Stimulated activated CD8-positive, alpha-beta memory T cell treated with anti-CD3 and anti-CD28 coated beads, Interleukin-15, amount 100 ng/mL, for 48 hours (primary cell): Measurements from ENCODE around the gene XK.
"Not testable (repeated sequence)": the region's sequence is repeated elsewhere in the genome, so short reads cannot be mapped to it uniquely, and the experiment has no call there.

Experiments
- DNase-seq, 2 donors: peaks; one replicate each; pipeline ENCODE4 v3.0.0-alpha.2; 2020; ENCODE audit warnings: low read depth in 2 of 2

The XK gene

DNA sequence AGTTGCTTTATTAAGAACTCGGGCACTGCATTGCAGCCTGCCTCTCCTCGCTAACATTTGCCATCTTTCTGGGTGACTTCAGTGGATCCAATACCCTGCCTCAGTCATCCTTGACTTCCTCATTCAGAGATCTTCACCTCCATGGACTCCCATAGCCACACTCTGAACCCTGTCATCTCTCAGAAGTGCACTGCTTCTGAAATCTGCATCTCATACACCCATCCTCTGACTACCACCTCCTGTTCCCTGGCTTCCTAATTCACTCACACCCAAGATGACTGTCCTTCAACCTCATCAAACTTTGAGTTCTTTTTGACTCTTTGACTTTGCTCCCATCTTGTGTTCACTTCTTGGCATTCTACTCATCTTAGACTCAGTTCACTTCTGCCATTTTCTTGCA is 68.9 kb downstream of the XK start:
- no peak for DNase-seq

DNA sequence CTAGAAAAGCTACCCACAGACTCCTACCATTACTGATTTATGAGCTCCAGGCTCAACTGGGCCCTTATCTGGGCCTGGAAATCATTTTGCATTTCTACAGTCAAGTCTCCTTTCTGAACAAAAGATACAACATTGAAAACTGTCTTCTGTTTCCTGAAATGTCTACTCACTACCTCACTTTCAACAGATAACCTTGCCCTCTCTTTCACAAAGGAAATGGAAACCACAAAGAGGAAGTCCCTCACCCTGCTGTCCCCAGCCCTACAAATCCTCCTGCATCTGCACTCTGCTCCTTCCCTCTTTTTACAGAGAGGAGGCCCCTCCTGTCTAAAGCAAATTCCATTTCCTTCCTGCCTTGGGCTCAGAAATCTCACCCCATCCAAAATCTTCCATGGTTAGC is 69.4 kb downstream of the XK start:
- no peak for DNase-seq

DNA sequence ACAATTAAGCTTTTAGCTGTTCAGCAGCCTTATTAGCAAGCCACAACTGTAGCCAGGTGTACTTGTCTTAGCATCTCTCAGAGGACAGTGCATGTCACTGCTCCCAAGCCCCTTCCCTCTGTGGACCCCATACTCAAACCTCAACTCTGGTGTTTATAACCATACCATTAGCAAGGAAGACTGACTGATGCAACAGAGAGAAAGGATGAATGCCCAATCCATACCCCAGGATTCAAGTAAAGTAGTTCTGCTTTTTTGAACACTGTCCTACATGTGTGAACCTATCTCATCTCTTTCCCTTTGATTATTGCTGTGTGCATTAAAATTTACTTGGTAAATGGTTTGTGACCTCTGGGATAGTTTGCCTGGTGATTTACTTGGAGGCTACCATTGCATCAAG is 71.5 kb downstream of the XK start:
- no peak for DNase-seq

DNA sequence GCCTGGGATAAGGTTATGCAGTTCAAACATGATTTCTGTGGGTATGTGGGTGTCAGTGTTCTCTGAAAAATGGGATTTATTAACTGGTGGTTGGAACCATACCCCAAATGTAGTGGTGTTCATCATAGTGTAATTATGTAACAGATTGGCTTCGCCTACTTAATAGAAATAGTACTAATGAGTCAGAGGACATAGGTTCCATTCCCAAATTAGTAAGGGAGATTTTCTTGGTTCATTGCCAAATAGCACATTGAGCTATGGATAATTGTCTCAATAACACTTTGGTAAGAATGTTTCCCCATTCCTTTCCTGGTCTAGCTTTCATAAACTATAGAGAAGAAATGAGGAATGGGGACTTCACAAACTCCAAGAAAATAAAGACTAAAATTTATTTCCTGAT is 73.8 kb downstream of the XK start:
- no peak for DNase-seq

DNA sequence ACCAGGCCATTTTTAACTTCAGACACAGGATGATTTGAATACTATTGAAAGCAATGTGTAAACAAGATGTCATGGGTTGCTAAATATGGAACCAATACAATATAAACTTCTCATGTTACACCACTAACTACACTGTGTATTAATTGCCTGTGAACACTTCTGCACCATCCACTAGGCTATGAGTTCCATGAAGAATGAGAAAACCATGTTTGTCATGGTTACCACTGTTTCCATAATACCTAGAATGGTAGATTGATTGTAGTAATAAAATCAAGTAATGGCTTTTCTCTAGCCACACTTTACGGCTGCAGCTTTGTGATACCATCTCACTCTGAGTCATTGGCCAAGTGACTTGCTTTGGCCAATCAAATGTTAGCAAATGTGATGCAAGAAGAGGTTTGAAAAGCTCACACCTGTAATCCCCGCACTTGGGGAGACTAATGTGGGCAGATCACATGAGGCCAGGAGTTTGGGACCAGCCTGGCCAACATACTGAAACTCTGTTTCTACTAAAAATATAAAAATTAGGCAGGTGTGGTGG is 74.4 kb downstream of the XK start:
- no peak for DNase-seq

DNA sequence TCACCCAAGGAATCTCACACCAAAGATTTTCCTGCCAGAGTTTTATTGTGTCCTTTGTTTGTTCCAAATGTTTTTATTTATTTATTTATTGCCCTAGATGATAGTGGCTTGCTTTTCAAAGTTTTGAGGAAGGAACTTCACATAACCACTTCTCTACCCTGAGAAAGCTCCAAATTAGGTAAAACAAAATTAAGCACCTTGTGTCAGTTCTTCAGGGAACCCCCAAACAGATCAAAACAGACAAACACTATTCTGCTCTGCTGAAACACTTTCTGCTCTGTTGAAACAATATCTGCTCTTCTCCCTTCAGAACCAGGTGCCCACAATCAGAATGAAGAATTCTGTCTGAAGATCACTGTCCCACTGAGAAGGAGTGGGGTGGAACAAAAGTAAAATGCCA is 77.8 kb downstream of the XK start:
- DNase-seq = no peak

DNA sequence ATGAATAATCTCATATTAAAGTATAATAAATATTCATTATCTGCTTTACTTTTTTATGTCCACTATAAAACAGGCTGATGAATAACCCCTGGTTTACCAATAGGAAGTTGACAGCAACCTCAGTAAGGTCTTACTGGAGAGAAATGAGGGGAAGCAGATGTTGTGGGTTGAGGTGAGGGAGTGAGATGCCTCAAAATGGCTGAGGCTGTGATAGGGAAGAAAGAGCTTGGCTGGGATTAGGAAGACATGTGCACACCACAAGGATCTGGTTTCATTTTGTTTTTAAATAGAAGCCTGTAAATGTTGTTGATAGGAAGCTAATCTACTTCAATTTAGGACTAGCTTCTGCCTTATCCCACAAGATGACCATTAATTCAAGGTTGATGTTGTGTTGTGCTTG is 79.9 kb downstream of the XK start:
- no peak for DNase-seq

DNA sequence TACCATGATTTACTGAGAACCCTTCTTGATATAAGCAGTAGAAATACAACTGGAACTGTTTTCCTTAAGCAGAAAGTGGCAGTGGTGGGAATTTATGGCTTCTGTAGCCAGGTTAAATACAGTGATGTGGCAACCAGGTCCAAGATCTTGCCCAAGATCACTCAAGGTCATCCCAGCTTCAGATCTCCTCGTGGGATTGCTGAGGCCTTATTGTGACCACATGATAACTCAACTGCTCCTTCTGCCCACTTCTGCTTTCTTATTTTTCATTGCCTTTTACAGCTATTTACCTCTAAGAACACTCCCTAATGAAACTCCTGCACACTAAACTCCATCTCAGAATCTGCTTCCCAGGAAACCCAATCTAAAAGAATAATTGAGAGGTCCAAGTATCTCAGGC is 81.8 kb downstream of the XK start:
- no peak for DNase-seq

DNA sequence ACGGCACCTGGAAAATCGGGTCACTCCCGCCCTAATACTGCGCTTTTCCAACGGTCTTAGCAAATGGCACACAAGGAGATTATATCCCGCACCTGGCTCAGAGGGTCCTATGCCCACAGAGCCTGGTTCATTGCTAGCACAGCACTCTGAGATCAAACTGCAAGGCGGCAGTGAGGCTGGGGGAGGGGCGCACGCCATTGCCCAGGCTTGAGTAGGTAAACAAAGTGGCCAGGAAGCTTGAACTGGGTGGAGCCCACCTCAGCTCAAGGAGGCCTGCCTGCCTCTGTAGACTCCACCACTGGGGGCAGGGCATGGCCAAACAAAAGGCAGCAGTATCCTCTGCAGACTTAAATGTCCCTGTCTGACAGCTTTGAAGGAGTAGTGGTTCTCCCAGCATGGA is 83.3 kb downstream of the XK start:
- DNase-seq = not testable (repeated sequence)

DNA sequence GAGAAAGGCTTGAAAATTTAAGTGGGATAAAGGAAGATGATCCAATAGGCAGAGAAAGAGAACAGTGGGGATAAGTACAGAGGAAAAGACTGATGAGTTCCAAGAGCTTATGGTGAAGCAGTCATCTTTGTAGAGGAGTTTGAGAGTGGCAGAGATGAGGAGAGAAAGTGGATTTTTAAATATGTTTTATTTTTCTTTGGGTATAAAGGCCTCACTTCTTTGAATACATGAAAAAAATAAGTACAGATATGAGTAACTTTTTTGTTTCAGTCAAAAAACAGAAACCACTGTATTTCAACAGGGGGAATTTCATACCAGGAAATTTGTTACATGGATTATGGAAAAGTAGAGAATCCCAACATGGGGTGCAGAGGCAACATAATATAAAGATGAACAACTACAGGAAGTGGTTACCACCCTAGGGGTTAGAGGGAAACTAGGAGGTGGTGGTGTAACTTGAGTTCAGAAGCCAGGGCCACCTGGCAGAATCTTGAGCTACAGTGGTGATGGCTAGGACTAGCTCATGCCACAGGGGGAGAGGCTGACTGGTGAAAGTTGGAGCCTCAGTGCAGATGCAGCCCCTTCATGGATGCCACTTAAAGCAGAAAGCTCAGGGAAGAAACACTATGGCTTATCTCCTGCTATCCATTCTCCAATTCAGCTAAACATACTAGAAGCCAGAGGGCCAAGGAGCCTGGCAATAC is 90.8 kb downstream of the XK start:
- no peak for DNase-seq

DNA sequence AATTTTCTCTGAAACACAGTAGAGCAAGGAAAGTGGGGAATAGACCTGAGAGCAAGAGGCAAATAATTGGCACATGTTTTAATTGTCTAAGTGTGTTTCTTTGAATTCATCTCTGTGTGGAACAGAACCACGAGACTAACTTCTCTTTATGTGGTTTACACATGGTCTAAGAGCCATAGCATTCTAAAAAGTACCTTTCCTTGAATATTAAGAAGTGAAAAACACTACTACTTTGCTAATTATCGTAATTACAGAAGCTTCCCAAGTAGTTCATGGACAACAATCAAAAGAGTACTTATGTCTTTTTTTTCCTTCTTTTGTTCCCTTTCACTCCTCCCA is 91.4 kb downstream of the XK start:
- DNase-seq = no peak

DNA sequence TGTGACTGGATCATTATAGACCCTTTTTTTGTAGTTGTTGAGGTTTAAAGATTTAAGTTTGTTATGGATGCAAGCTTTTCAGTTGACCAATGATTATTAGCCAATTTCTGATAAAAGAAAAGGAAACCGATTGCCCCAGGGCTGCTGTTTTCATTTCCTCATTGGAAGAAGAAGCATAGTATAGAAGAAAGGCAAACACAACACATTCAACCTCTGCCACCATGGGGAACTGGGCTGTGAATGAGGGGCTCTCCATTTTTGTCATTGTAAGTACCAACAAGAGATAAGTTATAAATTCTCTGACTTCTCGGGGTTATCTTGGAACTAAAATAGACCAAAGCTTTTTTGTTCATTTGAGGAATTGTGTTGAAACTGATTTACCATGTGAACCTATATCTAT is 94.3 kb downstream of the XK start, which contains the start of gene CYBB:
TSS of gene CYBB (plus strand) at position 203 of the 400 bp plus-strand sequence. CDS start at position 222, 19 bp downstream.
- no peak for DNase-seq

DNA sequence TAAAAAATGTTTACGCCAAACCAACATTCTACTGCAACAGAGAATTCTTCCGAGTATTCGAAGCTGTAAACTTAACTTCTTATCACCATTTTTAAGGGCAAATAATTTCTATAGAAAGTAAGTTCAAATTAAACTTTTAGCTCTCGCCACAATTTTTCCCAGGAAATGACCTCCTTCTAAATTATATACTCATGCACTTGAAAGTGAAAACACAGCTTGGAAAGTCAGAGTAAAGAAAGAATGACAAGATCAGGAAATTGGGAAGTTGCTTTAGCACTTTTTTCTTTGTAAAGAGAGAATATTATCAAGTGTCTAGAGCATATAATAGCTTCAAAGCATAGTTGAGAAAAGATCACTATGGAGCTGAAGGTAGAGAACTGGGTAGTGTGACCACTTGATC is 95.5 kb downstream of the XK start:
- DNase-seq = no peak
